Measurements from ENCODE around the gene HDAC10. TPM values are rescaled to one million over a fixed set of nuclear protein-coding genes. Genes with fewer than 3 reads are reported as not detected.

HDAC10 gene
- total RNA-seq, 4 donors from 2014 or later = 43.1 to 93.7 (median 56.2) TPM

- Histone ChIP-seq H3K9me3 (no peaks in the 10 kb centered on the region), H3K4me1 (peaks cover 25% of the 10 kb centered on the region), H3K36me3 (no peaks in the 10 kb centered on the region), H3K4me3 (no peak overlapping the region), H3K27me3 (peaks cover 59% of the 10 kb centered on the region), H3K27ac (no peak overlapping the region)
- no peak for TF ChIP-seq POLR2A (IDR thresholded peaks at IDR 0.05)
- no peak for TF ChIP-seq POLR2AphosphoS5 (IDR thresholded peaks at IDR 0.05)
- no peak for TF ChIP-seq CTCF (IDR thresholded peaks at IDR 0.05)
- no peak for TF ChIP-seq EP300 (IDR thresholded peaks at IDR 0.05)
- WGBS = 72% methylated on average over 9 of the region's 31 CpGs
- DNase-seq (ENCODE audit: low spot score in 2 of 2) = no peak
These were observed 6.6 kb upstream of the HDAC10 start for GRCh38 chr22:50257451-50258360.

GRCh38 chr22:50257041-50257440, 6.0 kb upstream of the HDAC10 start:
- Histone ChIP-seq H3K9me3 (no peaks in the 10 kb centered on the region), H3K4me3 (no peak overlapping the region), H3K27me3 (peaks cover 52% of the 10 kb centered on the region), H3K36me3 (no peaks in the 10 kb centered on the region), H3K27ac (no peak overlapping the region), H3K4me1 (peaks cover 18% of the 10 kb centered on the region)
- TF ChIP-seq EP300 (IDR thresholded peaks at IDR 0.05) (no peak), CTCF (IDR thresholded peaks at IDR 0.05) (no peak), POLR2A (IDR thresholded peaks at IDR 0.05) (no peak), POLR2AphosphoS5 (IDR thresholded peaks at IDR 0.05) (no peak)
- 39% methylated on average over 9 of the region's 16 CpGs for WGBS
- no peak for DNase-seq (ENCODE audit: low spot score in 2 of 2)

- H3K36me3 ChIP-seq = no peaks in the 10 kb centered on the region
- 88% methylated on average over 6 of the region's 12 CpGs for WGBS
These were observed 5.3 kb upstream of the HDAC10 start for GRCh38 chr22:50256258-50256862.

GRCh38 chr22:50255607-50256006, 4.5 kb upstream of the HDAC10 start:
- peaks cover 19% of the 10 kb centered on the region for H3K4me1 ChIP-seq
- TF ChIP-seq POLR2AphosphoS5 (IDR thresholded peaks at IDR 0.05) (no peak), EP300 (IDR thresholded peaks at IDR 0.05) (no peak), CTCF (IDR thresholded peaks at IDR 0.05) (no peak), POLR2A (IDR thresholded peaks at IDR 0.05) (no peak)
- 90% methylated on average over 2 of the region's 17 CpGs for WGBS
- no peaks in the 10 kb centered on the region for H3K36me3 ChIP-seq
- no peaks in the 10 kb centered on the region for H3K9me3 ChIP-seq
- no peak overlapping the region for H3K4me3 ChIP-seq
- H3K27ac ChIP-seq = no peak overlapping the region
- peaks cover 38% of the 10 kb centered on the region for H3K27me3 ChIP-seq
- DNase-seq (ENCODE audit: low spot score in 2 of 2) = no peak

More at GRCh38 chr22:50256258-50256862, 5.3 kb upstream of the HDAC10 start:
- Histone ChIP-seq H3K4me1 (peaks cover 18% of the 10 kb centered on the region), H3K9me3 (no peaks in the 10 kb centered on the region), H3K27ac (no peak overlapping the region), H3K27me3 (peaks cover 45% of the 10 kb centered on the region), H3K4me3 (no peak overlapping the region)
- no peak for DNase-seq (ENCODE audit: low spot score in 2 of 2)
- TF ChIP-seq CTCF (IDR thresholded peaks at IDR 0.05) = no peak
- TF ChIP-seq EP300 (IDR thresholded peaks at IDR 0.05) = no peak
- no peak for TF ChIP-seq POLR2AphosphoS5 (IDR thresholded peaks at IDR 0.05)
- TF ChIP-seq POLR2A (IDR thresholded peaks at IDR 0.05) = no peak

GRCh38 chr22:50255099-50255498, 4.0 kb upstream of the HDAC10 start:
- Histone ChIP-seq H3K27me3 (peaks cover 33% of the 10 kb centered on the region), H3K36me3 (no peaks in the 10 kb centered on the region), H3K9me3 (no peaks in the 10 kb centered on the region), H3K4me3 (no peak overlapping the region), H3K27ac (no peak overlapping the region), H3K4me1 (peaks cover 19% of the 10 kb centered on the region)
- WGBS = 82% methylated on average over 11 of the region's 19 CpGs
- no peak for DNase-seq (ENCODE audit: low spot score in 2 of 2)
- no peak for TF ChIP-seq POLR2A (IDR thresholded peaks at IDR 0.05)
- no peak for TF ChIP-seq EP300 (IDR thresholded peaks at IDR 0.05)
- no peak for TF ChIP-seq POLR2AphosphoS5 (IDR thresholded peaks at IDR 0.05)
- TF ChIP-seq CTCF (IDR thresholded peaks at IDR 0.05) = no peak

Data from suprapubic skin (tissue), 4 donors.